WTC11 (cell line): Measurements from ENCODE around the gene ATP1B3.

ENCODE experiments used
- CTCF ChIP-seq: fragments of 200-600 bp; IDR thresholded peaks from 2 replicates; pipeline ENCODE4 v1.8.0; 2022; ENCODE audit warnings: antibody characterized with exemption
- NFYB ChIP-seq: sonication (generic); formaldehyde crosslinking; conservative IDR thresholded peaks from 2 replicates; pipeline ENCODE4 v1.8.0; 2022; ENCODE audit warnings: low read depth, missing genetic modification reagents
- TF ChIP-seq, protein P1 (sequence below): sonication (generic); formaldehyde crosslinking; IDR thresholded peaks from 2 replicates; pipeline ENCODE4 v1.8.1; 2023; ENCODE audit warnings: mild to moderate bottlenecking, missing genetic modification reagents, moderate library complexity
- TF ChIP-seq, protein P2 (sequence below): sonication (generic); formaldehyde crosslinking; IDR thresholded peaks from 2 replicates; pipeline ENCODE4 v1.8.1; 2023; ENCODE audit warnings: mild to moderate bottlenecking, missing genetic modification reagents

GRCh38 chr3:141928631-141929270, 52.3 kb downstream of the ATP1B3 start:
- TF ChIP-seq, protein P1, sequence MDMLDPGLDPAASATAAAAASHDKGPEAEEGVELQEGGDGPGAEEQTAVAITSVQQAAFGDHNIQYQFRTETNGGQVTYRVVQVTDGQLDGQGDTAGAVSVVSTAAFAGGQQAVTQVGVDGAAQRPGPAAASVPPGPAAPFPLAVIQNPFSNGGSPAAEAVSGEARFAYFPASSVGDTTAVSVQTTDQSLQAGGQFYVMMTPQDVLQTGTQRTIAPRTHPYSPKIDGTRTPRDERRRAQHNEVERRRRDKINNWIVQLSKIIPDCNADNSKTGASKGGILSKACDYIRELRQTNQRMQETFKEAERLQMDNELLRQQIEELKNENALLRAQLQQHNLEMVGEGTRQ (CRISPR knock-in tag) = no peak
- TF ChIP-seq NFYB (no peak), CTCF (no peak)
- TF ChIP-seq, protein P2, sequence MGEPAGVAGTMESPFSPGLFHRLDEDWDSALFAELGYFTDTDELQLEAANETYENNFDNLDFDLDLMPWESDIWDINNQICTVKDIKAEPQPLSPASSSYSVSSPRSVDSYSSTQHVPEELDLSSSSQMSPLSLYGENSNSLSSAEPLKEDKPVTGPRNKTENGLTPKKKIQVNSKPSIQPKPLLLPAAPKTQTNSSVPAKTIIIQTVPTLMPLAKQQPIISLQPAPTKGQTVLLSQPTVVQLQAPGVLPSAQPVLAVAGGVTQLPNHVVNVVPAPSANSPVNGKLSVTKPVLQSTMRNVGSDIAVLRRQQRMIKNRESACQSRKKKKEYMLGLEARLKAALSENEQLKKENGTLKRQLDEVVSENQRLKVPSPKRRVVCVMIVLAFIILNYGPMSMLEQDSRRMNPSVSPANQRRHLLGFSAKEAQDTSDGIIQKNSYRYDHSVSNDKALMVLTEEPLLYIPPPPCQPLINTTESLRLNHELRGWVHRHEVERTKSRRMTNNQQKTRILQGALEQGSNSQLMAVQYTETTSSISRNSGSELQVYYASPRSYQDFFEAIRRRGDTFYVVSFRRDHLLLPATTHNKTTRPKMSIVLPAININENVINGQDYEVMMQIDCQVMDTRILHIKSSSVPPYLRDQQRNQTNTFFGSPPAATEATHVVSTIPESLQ = no peak
